PC-3 (cell line): ENCODE results near the gene ALOX12B. TPM values are rescaled to one million over a fixed set of nuclear protein-coding genes. Genes with fewer than 3 reads are reported as not detected.
A peak's percentile ranks its signal among the peaks of the same experiment; 100 is the strongest.
"Not testable (repeated sequence)": the region's sequence is repeated elsewhere in the genome, so short reads cannot be mapped to it uniquely, and the experiment has no call there.

Experiments
- ATAC-seq: fragments of 200-7000 bp; cut with Tn5 transposase; 2 replicates; pipeline ENCODE4 v1.9.1; 2020; ENCODE audit warnings: mild to moderate bottlenecking, moderate library complexity
- BruUV-seq: library from RNA; stranded (reverse); fragments of 400-500 nt; replicated peaks from 2 replicates; lab custom pipeline; 2021; lab: Mats Ljungman, UMichigan
- CTCF ChIA-PET: fragments of 300-600 bp; sonication (Branson Sonifier 250); formaldehyde crosslinking; loops from one replicate; lab custom pipeline; 2022; ENCODE audit warnings: antibody characterized with exemption; lab: Charles Lee
- POLR2A ChIA-PET: fragments of 300-600 bp; sonication (Branson Sonifier 250); formaldehyde crosslinking; loops from one replicate; lab custom pipeline; 2022; ENCODE audit warnings: antibody characterized with exemption; ENCODE audit not compliant: unreplicated experiment; lab: Charles Lee
- DNase-seq: peaks from one replicate; pipeline ENCODE4 v3.0.0-alpha.2; 2015
- H2AFZ ChIP-seq: fragments of 300-600 bp; sonication (generic); 2 replicates; pipeline ENCODE4 v1.6.0; 2016; ENCODE audit warnings: antibody characterized with exemption, low read length
- H3F3A ChIP-seq: fragments of 300-600 bp; sonication (generic); one replicate; pipeline ENCODE4 v1.6.0; 2017; ENCODE audit warnings: antibody characterized with exemption, low read length, control low read depth, mild to moderate bottlenecking; ENCODE audit not compliant: unreplicated experiment
- H3K27ac ChIP-seq: fragments of 300-600 bp; sonication (generic); 2 replicates; pipeline ENCODE4 v1.5.1; 2016; ENCODE audit warnings: mild to moderate bottlenecking, low read length
- H3K27me3 ChIP-seq: fragments of 300-600 bp; sonication (generic); 2 replicates; pipeline ENCODE4 v1.6.1; 2016; ENCODE audit warnings: low read length, mixed read lengths
- H3K36me3 ChIP-seq: fragments of 300-600 bp; sonication (generic); 2 replicates; pipeline ENCODE4 v1.6.1; 2016; ENCODE audit warnings: low read depth, mixed run types, low read length, mixed read lengths
- H3K4me1 ChIP-seq: fragments of 300-600 bp; sonication (generic); 2 replicates; pipeline ENCODE4 v1.5.1; 2016; ENCODE audit warnings: low read length; ENCODE audit not compliant: insufficient read depth
- H3K4me2 ChIP-seq: fragments of 300-600 bp; sonication (generic); 2 replicates; pipeline ENCODE4 v1.6.0; 2016; ENCODE audit warnings: low read length
- H3K4me3 ChIP-seq: fragments of 300-600 bp; sonication (generic); 2 replicates; pipeline ENCODE4 v1.5.1; 2016; ENCODE audit warnings: mild to moderate bottlenecking, low read length, mixed read lengths
- H3K79me2 ChIP-seq: fragments of 300-600 bp; sonication (generic); 2 replicates; pipeline ENCODE4 v1.6.1; 2017; ENCODE audit warnings: low read length, mixed read lengths
- H3K9ac ChIP-seq: fragments of 300-600 bp; sonication (generic); 2 replicates; pipeline ENCODE4 v1.6.0; 2016; ENCODE audit warnings: mild to moderate bottlenecking, low read length
- H3K9me2 ChIP-seq: fragments of 300-600 bp; sonication (generic); replicated peaks from 2 replicates; pipeline ENCODE4 v1.6.1; 2016; ENCODE audit warnings: mixed run types, low read length, mixed read lengths
- H3K9me3 ChIP-seq: fragments of 300-600 bp; sonication (generic); 2 replicates; pipeline ENCODE4 v1.6.1; 2016; ENCODE audit warnings: low read length, mixed read lengths
- H4K20me1 ChIP-seq: fragments of 300-600 bp; sonication (generic); 2 replicates; pipeline ENCODE4 v1.6.1; 2016; ENCODE audit warnings: low read length, mixed read lengths
- EZH2 ChIP-seq: fragments of 300-600 bp; sonication (generic); IDR thresholded peaks from one replicate; pipeline ENCODE4 v1.6.1; 2017; ENCODE audit warnings: antibody characterized with exemption, mild to moderate bottlenecking, low read length; ENCODE audit not compliant: unreplicated experiment
- EZH2phosphoT487 ChIP-seq: fragments of 300-600 bp; sonication (generic); IDR thresholded peaks from 2 replicates; pipeline ENCODE4 v1.6.1; 2018; ENCODE audit warnings: mild to moderate bottlenecking, antibody characterized with exemption, low read length, borderline replicate concordance
- intact Hi-C: fragments of 100-400 bp; cut with micrococcal nuclease; formaldehyde crosslinking; loops from 2 replicates; pipeline ENCODE4 v1.9.0; 2023
- total RNA-seq: library from RNA; depleted of rRNA; stranded (reverse); fragments of >200 nt; gene quantifications from 2 replicates; pipeline ENCODE4 v1.2.3, GENCODE V29; 2014
- TF ChIP-seq, protein P1 (sequence below): fragments of 300-600 bp; sonication (generic); conservative IDR thresholded peaks from 2 replicates; pipeline ENCODE4 v1.5.1; 2017; ENCODE audit warnings: antibody characterized with exemption, low read depth, mild to moderate bottlenecking, low read length

Gene ALOX12B
- total RNA-seq, 1 experiment from 2014 or later = 0.55 TPM

DNA sequence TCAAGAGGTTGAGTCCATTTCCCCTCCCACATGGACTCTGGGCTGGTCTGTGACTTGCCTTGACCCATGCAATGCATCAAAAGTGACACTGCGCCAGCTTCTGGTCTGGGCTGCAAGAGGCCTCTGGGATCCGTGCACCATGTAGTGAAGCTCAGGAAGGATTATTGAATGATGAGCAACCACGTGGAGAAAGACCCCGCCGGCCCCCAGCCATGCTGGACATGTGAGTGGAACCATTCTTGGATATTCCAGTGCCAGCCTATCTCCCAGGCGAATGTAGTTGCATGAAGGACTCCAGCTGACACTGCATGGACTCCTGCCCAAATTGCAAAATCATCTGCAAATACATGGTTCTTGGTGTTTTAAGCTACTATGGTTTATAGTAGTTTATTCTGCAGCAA is 56.3 kb downstream of the ALOX12B start:
- no peaks in the 10 kb centered on the region for H4K20me1 ChIP-seq
- TF ChIP-seq, protein P1, sequence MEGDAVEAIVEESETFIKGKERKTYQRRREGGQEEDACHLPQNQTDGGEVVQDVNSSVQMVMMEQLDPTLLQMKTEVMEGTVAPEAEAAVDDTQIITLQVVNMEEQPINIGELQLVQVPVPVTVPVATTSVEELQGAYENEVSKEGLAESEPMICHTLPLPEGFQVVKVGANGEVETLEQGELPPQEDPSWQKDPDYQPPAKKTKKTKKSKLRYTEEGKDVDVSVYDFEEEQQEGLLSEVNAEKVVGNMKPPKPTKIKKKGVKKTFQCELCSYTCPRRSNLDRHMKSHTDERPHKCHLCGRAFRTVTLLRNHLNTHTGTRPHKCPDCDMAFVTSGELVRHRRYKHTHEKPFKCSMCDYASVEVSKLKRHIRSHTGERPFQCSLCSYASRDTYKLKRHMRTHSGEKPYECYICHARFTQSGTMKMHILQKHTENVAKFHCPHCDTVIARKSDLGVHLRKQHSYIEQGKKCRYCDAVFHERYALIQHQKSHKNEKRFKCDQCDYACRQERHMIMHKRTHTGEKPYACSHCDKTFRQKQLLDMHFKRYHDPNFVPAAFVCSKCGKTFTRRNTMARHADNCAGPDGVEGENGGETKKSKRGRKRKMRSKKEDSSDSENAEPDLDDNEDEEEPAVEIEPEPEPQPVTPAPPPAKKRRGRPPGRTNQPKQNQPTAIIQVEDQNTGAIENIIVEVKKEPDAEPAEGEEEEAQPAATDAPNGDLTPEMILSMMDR = no peak
- no peak for TF ChIP-seq EZH2
- no peak for TF ChIP-seq EZH2phosphoT487
- intact Hi-C loops = no loop called here
- ChIA-PET CTCF (no interaction called here), POLR2A (no interaction called here)
- H3K4me2 ChIP-seq = no peak overlapping the region
- H3K27me3 ChIP-seq = no peaks in the 10 kb centered on the region
- peaks cover 31% of the 10 kb centered on the region for H3K4me1 ChIP-seq
- H3F3A ChIP-seq = no peaks in the 10 kb centered on the region
- H3K4me3 ChIP-seq = no peak overlapping the region
- BruUV-seq = no TSS peak
- H2AFZ ChIP-seq = no peak overlapping the region
- H3K27ac ChIP-seq = no peak overlapping the region
- DNase-seq = no peak
- H3K9ac ChIP-seq = no peak overlapping the region
- no peaks in the 10 kb centered on the region for H3K36me3 ChIP-seq
- ATAC-seq = no peak
- no peaks in the 10 kb centered on the region for H3K79me2 ChIP-seq
- H3K9me3 ChIP-seq = no peaks in the 10 kb centered on the region
- H3K9me2 ChIP-seq = no peaks in the 10 kb centered on the region

DNA sequence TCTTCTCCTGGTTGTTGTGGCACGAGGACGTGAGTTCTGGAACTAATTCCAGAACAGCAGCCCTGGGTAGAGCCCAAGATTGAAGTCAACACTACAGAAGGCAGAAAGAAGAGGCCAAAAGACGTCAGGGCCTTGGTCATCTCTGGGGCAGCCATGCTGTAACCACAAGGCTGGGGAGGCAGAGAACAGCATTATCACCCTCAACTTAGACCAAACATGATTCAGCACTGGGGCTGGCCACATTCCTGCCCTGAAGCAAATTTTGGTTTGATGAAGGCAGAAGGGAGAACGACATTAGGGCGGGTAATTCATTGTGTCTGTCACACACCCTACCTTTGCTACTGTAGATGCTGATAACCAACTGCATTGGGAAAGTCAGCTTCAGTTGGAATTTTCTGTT is 58.4 kb downstream of the ALOX12B start:
- Histone ChIP-seq H3K4me2 (0 out of 2 replicates have a peak overlapping the region, but pooled peaks have one; percentile 13), H3K9me2 (no peaks in the 10 kb centered on the region), H3K79me2 (no peaks in the 10 kb centered on the region), H3K36me3 (no peaks in the 10 kb centered on the region), H4K20me1 (no peaks in the 10 kb centered on the region), H3K4me1 (peaks cover 26% of the 10 kb centered on the region), H3K4me3 (no peak overlapping the region), H3K27ac (peak overlapping the region; percentile 40), H3K9ac (no peak overlapping the region), H2AFZ (0 out of 2 replicates have a peak overlapping the region, but pooled peaks have one; percentile 7), H3K9me3 (no peaks in the 10 kb centered on the region), H3K27me3 (no peaks in the 10 kb centered on the region), H3F3A (no peaks in the 10 kb centered on the region)
- no TSS peak for BruUV-seq
- POLR2A ChIA-PET = no interaction called here
- CTCF ChIA-PET = no interaction called here
- DNase-seq = peak; percentile 78
- ATAC-seq = peak; percentile 64
- intact Hi-C loops = no loop called here
- TF ChIP-seq, protein P1 = no peak
- TF ChIP-seq EZH2 (no peak), EZH2phosphoT487 (no peak)

GRCh38 chr17:8025176-8025911 is 62.2 kb downstream of the ALOX12B start:
- Histone ChIP-seq H3K4me1 (peaks cover 11% of the 10 kb centered on the region; the same call in 1 of the 2 replicates), H3K36me3 (no peaks in the 10 kb centered on the region), H3K4me3 (no peak overlapping the region), H3K4me2 (no peak overlapping the region), H4K20me1 (no peaks in the 10 kb centered on the region), H3K9me3 (no peaks in the 10 kb centered on the region), H2AFZ (no peak overlapping the region), H3K9me2 (no peaks in the 10 kb centered on the region), H3K27ac (no peak overlapping the region), H3F3A (no peaks in the 10 kb centered on the region), H3K27me3 (no peaks in the 10 kb centered on the region), H3K9ac (no peak overlapping the region), H3K79me2 (no peaks in the 10 kb centered on the region)
- BruUV-seq = no TSS peak
- DNase-seq (no peak), ATAC-seq (no peak)
- TF ChIP-seq, protein P1 = no peak
- TF ChIP-seq EZH2phosphoT487 (no peak), EZH2 (no peak)
- intact Hi-C loops = no loop called here
- ChIA-PET CTCF (no interaction called here), POLR2A (no interaction called here)

GRCh38 chr17:8024161-8024560 is 63.4 kb downstream of the ALOX12B start:
- H3K27me3 ChIP-seq, H3K4me3 ChIP-seq, CTCF ChIA-PET, BruUV-seq, H3F3A ChIP-seq, H3K4me2 ChIP-seq, H3K36me3 ChIP-seq, H4K20me1 ChIP-seq, H3K9me3 ChIP-seq, H2AFZ ChIP-seq, H3K9me2 ChIP-seq, DNase-seq, intact Hi-C loops, H3K9ac ChIP-seq, H3K79me2 ChIP-seq, ATAC-seq, POLR2A ChIA-PET, H3K27ac ChIP-seq: not testable (repeated sequence)
- peaks cover 15% of the 10 kb centered on the region for H3K4me1 ChIP-seq
